Spleen (tissue), 11 donors: ENCODE results near the gene SYCE3. TPM values are rescaled to one million over a fixed set of nuclear protein-coding genes. Genes with fewer than 3 reads are reported as not detected.

Experiments
- DNase-seq: peaks from one replicate; pipeline ENCODE4 v3.0.0-alpha.2; 2020
- H3K27ac ChIP-seq, 8 donors: fragments of 200-600 bp; sonication (generic) in 7 of 8; 1 replicate in 4 of 8; 2 replicates in 4 of 8; pipeline versions ENCODE4 v1.5.0 to v1.8.0; 2016 to 2021; ENCODE audit warnings: inconsistent platforms in 4 of 8, mild to moderate bottlenecking in 4 of 8, moderate library complexity in 1 of 8
- H3K27me3 ChIP-seq, 7 donors: fragments of 200-600 bp; sonication (generic) in 6 of 7; replicated peaks in 1 of 7; 1 replicate in 4 of 7; 2 replicates in 3 of 7; pipeline versions ENCODE4 v1.5.0 to v1.8.0; 2016 to 2021; ENCODE audit warnings: inconsistent platforms in 3 of 7, mild to moderate bottlenecking in 1 of 7
- H3K36me3 ChIP-seq, 6 donors: fragments of 200-600 bp; sonication (generic) in 5 of 6; 1 replicate in 4 of 6; 2 replicates in 2 of 6; pipeline versions ENCODE4 v1.5.0 to v1.8.0; 2016 to 2021; ENCODE audit warnings: inconsistent platforms in 2 of 6
- H3K4me1 ChIP-seq, 6 donors: fragments of 200-600 bp; sonication (generic) in 5 of 6; 1 replicate in 3 of 6; 2 replicates in 3 of 6; pipeline versions ENCODE4 v1.5.0 to v1.8.0; 2016 to 2021; ENCODE audit warnings: inconsistent platforms in 3 of 6
- H3K4me3 ChIP-seq, 8 donors: fragments of 200-600 bp; sonication (generic) in 7 of 8; 1 replicate in 4 of 8; 2 replicates in 4 of 8; pipeline versions ENCODE4 v1.5.0 to v1.8.0; 2016 to 2021; ENCODE audit warnings: inconsistent platforms in 4 of 8, mild to moderate bottlenecking in 4 of 8, moderate library complexity in 2 of 8
- H3K9me3 ChIP-seq, 8 donors: fragments of 200-600 bp; sonication (generic) in 7 of 8; 1 replicate in 4 of 8; 2 replicates in 4 of 8; pipeline versions ENCODE4 v1.5.0 to v1.8.0; 2016 to 2021; ENCODE audit warnings: inconsistent platforms in 4 of 8
- CTCF ChIP-seq, 11 experiments: fragments of 200-600 bp in 7 of 11; fragments of 450-650 bp in 4 of 11; sonication (generic) in 4 of 11; IDR thresholded peaks in 8 of 11; conservative IDR thresholded peaks in 3 of 11; 1 replicate in 7 of 11; 2 replicates in 4 of 11; pipeline versions ENCODE4 v1.4.0 to v1.8.0; 2016 to 2021; ENCODE audit warnings: antibody characterized with exemption in 11 of 11, inconsistent platforms in 4 of 11, mild to moderate bottlenecking in 1 of 11
- POLR2A ChIP-seq, 3 donors: fragments of 450-650 bp; IDR thresholded peaks; one replicate each; pipeline ENCODE4 v1.5.1; 2017; ENCODE audit warnings: antibody characterized with exemption in 3 of 3, mild to moderate bottlenecking in 1 of 3
- POLR2AphosphoS5 ChIP-seq, 3 donors: sonication (generic); formaldehyde crosslinking; IDR thresholded peaks; one replicate each; pipeline ENCODE4 v1.5.1; 2017; ENCODE audit warnings: antibody characterized with exemption in 3 of 3
- WGBS, 5 donors: extraction: QIAGEN DNeasy Blood & Tissue Kit in 3 of 5; methylation state at CpG; one replicate each; pipeline versions ENCODE4 v1.1.5 to v1.1.7; 2013 to 2018; 5-methylcytosine and 5-hydroxymethylcytosine counted together
- intact Hi-C: fragments of 100-400 bp; cut with DNase I; formaldehyde crosslinking; loops from one replicate; pipeline ENCODE4 v1.15.0; 2023; ENCODE audit warnings: low total_unique reads
- polyA plus RNA-seq, 3 donors: library from polyadenylated mRNA; stranded (reverse); fragments of 200-250 nt; gene quantifications; one replicate each; pipeline ENCODE4 v1.2.1, GENCODE V29; 2013
- total RNA-seq, 7 donors: library from RNA; depleted of rRNA in 3 of 7; stranded (reverse); fragments of >200 nt in 3 of 7; fragmentation: NEBNext Ultra II Directional in 4 of 7; extraction: Animal tissue kit (Norgen Biotek cat#: 25700) in 4 of 7; gene quantifications; one replicate each; pipeline versions ENCODE4 v1.1.0 to v1.2.1, GENCODE V29; 2016 to 2021
- donor health status: healthy with polysubstance abuse.
- donor health status: DM: no; HTN: no; CAD: no; lungs with moderate emphysema.
- donor health status: DM: no; HTN: no; CAD: no.
- donor health status: Bipolar disorder and iron deficiency.
- donor health status: healthy.
- donor health status: DM: no; HTN: no; CAD: no.
- donor health status: DM: yes; HTN: yes; CAD: no.

The SYCE3 gene
- total and polyA plus RNA-seq, 10 donors = 0.50 to 3.0 TPM; not detected in 8

- TF ChIP-seq CTCF (IDR thresholded peaks at IDR 0.05 in 8 of 11, conservative IDR thresholded peaks at IDR 0.05 in 3 of 11) (no peak), POLR2AphosphoS5 (IDR thresholded peaks at IDR 0.05) (peak in 1 of 3 donors; percentile 23), POLR2A (IDR thresholded peaks at IDR 0.05) (no peak)
- H3K27ac ChIP-seq = no peak overlapping the region
- peaks cover 0 to 43% (median 22%) of the 10 kb centered on the region in 6 donors for H3K4me1 ChIP-seq
- peak overlapping the region in 1 of 8 donors; percentile 15 for H3K4me3 ChIP-seq
- H3K27me3 ChIP-seq = peaks cover 0 to 9% (median 0%) of the 10 kb centered on the region in 7 donors
- intact Hi-C loops = no loop called here
- H3K36me3 ChIP-seq = peaks cover 0 to 80% (median 15%) of the 10 kb centered on the region in 6 donors
- no peaks in the 10 kb centered on the region for H3K9me3 ChIP-seq
- WGBS, 5 donors = 45 to 62% (median 60%) methylated on average over 8 to 23 of the region's 23 CpGs
- DNase-seq = no peak
Observed at GRCh38 chr22:50577697-50577986, 14.9 kb upstream of the SYCE3 start.

- H3K27me3 ChIP-seq = peaks cover 0 to 9% (median 0%) of the 10 kb centered on the region in 7 donors
- H3K4me3 ChIP-seq = peak overlapping the region in 1 of 8 donors; percentile 15
- intact Hi-C loops = no loop called here
- H3K27ac ChIP-seq = no peak overlapping the region
- H3K4me1 ChIP-seq = peaks cover 0 to 42% (median 22%) of the 10 kb centered on the region in 6 donors
- H3K9me3 ChIP-seq = no peaks in the 10 kb centered on the region
- no peak for TF ChIP-seq POLR2A (IDR thresholded peaks at IDR 0.05)
- peak in 1 of 3 donors; percentile 42 for TF ChIP-seq POLR2AphosphoS5 (IDR thresholded peaks at IDR 0.05)
- no peak for TF ChIP-seq CTCF (IDR thresholded peaks at IDR 0.05 in 8 of 11, conservative IDR thresholded peaks at IDR 0.05 in 3 of 11)
- no peak for DNase-seq
- H3K36me3 ChIP-seq = peaks cover 0 to 85% (median 15%) of the 10 kb centered on the region in 6 donors
- WGBS, 5 donors = 74 to 87% (median 85%) methylated on average over 12 to 18 of the region's 18 CpGs
Observed at GRCh38 chr22:50576806-50577696, 14.3 kb upstream of the SYCE3 start.

GRCh38 chr22:50576070-50576469 is 13.4 kb upstream of the SYCE3 start:
- intact Hi-C loops = no loop called here
- Histone ChIP-seq H3K36me3 (peaks cover 0 to 91% (median 23%) of the 10 kb centered on the region in 6 donors), H3K9me3 (no peaks in the 10 kb centered on the region), H3K27ac (no peak overlapping the region), H3K27me3 (peaks cover 0 to 9% (median 0%) of the 10 kb centered on the region in 7 donors), H3K4me3 (no peak overlapping the region), H3K4me1 (peaks cover 0 to 32% (median 12%) of the 10 kb centered on the region in 6 donors)
- TF ChIP-seq CTCF (IDR thresholded peaks at IDR 0.05 in 8 of 11, conservative IDR thresholded peaks at IDR 0.05 in 3 of 11) = peak in 2 of 11 experiments; percentile 11 to 12
- TF ChIP-seq POLR2A (IDR thresholded peaks at IDR 0.05) = no peak
- DNase-seq = no peak
- 69 to 91% (median 76%) methylated on average over 5 of the region's 5 CpGs for WGBS, 5 donors

- intact Hi-C loops = no loop called here
- Histone ChIP-seq H3K9me3 (no peaks in the 10 kb centered on the region), H3K27ac (no peak overlapping the region), H3K4me1 (peaks cover 0 to 26% (median 8%) of the 10 kb centered on the region in 6 donors), H3K36me3 (peaks cover 0 to 91% (median 26%) of the 10 kb centered on the region in 6 donors), H3K27me3 (peaks cover 0 to 9% (median 0%) of the 10 kb centered on the region in 7 donors), H3K4me3 (no peak overlapping the region)
- DNase-seq = no peak
- TF ChIP-seq POLR2A (IDR thresholded peaks at IDR 0.05) (no peak), CTCF (IDR thresholded peaks at IDR 0.05 in 8 of 11, conservative IDR thresholded peaks at IDR 0.05 in 3 of 11) (no peak), POLR2AphosphoS5 (IDR thresholded peaks at IDR 0.05) (no peak)
- WGBS, 5 donors = 77 to 92% (median 90%) methylated on average over 8 of the region's 8 CpGs
Observed at GRCh38 chr22:50575426-50575941, 12.8 kb upstream of the SYCE3 start.
